Cerebellar nuclear complex (tissue), 1 donor: ENCODE data around the gene MND1.

Experiments used
- DNase-seq, 2 experiments: peaks; one replicate each; lab custom pipeline; 2025; lab: John Stamatoyannopoulos, UW

The MND1 gene, protein sequence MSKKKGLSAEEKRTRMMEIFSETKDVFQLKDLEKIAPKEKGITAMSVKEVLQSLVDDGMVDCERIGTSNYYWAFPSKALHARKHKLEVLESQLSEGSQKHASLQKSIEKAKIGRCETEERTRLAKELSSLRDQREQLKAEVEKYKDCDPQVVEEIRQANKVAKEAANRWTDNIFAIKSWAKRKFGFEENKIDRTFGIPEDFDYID

DNA sequence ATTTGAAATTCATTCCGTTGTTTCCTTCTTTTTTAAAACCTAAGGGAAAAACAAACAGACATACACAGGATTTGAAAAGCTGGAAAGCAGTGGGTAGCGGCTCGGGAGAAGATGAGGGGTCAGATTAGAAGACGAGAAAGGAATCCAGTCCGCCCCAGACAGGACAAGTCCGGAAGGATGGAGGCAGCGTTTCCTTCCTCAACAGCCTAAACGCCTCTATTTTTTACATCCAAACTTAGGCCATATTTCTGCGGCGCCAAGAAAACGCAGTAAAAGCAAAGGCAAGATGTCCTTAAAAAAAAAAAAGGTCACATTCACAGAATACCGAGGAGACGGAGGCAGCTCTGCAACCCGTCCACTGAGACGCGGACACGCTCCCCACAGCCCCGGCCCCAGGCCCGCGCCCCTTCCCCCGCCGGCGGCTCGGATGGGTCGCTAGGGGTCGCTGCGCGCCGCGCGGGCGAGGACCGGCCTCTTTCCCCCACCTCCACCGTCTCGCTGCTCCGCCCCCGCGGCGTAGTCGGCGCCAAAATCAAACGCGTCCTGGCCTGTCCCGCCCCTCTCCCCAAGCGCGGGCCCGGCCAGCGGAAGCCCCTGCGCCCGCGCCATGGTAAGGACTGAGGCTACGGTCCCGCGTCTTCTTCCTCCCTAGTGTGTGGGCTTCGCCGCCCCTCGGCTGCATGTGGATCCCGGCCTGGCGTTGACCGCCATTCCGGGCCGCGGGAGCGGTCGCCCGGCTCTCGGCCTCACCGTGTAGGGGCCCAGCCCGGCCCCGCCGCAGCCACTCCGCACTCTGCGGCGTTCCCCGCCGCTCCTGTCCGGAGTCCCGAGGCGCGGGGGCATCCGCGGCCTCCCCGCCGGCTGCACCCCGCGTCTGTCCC is at the start of gene MND1:
Gene MND1 (plus strand): TSS at position 558 of the 881 bp plus-strand sequence. CDS start 50 bp downstream, at position 608.
- DNase-seq: peak in 1 of 2 experiments; percentile 20

GRCh38 chr4:153295131-153295755 is 49.2 kb upstream of the MND1 start:
- no peak for DNase-seq

GRCh38 chr4:153296040-153296823 is 48.3 kb upstream of the MND1 start:
- DNase-seq: no peak

DNA sequence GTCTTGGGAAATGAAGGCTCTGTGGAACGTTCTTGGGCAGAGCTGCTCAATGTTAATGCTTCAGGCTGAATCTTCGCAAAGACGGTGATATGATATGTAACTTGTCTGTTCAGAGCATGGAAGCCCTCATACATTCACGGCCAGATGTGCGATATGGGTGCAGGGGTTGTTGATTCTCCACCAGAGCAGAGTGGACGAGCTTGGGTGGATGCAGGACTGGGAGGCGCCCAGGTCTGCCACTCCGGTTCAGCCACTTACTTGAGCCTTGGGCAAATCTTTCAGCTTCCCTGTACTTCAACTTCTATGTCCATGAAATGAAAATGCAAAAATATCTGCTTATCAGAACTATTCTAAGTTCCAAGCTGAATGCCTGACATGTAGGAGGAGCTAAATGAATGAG is 47.4 kb upstream of the MND1 start:
- DNase-seq: no peak

DNA sequence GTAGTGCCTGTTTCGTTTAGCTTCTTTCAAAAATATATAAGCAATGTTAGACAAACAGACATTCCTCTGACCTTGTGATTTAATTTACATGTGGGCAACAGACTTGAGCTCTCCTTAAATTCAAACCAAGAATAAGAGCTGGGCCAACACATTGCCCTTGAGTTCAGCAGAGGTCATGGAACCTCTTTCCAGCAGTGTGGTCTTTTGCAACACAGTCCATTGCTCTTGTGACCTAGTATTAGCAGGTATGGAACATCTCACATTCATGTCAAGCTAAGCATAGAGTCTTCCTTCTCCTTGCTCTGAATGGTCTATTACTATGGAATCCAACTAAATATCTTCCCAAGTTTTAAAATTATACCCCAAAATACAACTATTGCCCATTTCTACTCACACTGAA is 33.7 kb upstream of the MND1 start:
- DNase-seq: no peak

GRCh38 chr4:153314915-153315314 is 29.6 kb upstream of the MND1 start:
- no peak for DNase-seq

- peak in 1 of 2 experiments; percentile 19 for DNase-seq
Measured at GRCh38 chr4:153318696-153319320, 25.7 kb upstream of the MND1 start.

- no peak for DNase-seq
Measured at GRCh38 chr4:153322791-153323190, 21.7 kb upstream of the MND1 start.

- no peak for DNase-seq
Measured at GRCh38 chr4:153324046-153324445, 20.4 kb upstream of the MND1 start.

GRCh38 chr4:153325558-153325957 is 18.9 kb upstream of the MND1 start:
- no peak for DNase-seq

GRCh38 chr4:153326513-153326912 is 18.0 kb upstream of the MND1 start:
- DNase-seq: no peak

GRCh38 chr4:153327247-153327646 is 17.2 kb upstream of the MND1 start:
- DNase-seq: no peak

DNA sequence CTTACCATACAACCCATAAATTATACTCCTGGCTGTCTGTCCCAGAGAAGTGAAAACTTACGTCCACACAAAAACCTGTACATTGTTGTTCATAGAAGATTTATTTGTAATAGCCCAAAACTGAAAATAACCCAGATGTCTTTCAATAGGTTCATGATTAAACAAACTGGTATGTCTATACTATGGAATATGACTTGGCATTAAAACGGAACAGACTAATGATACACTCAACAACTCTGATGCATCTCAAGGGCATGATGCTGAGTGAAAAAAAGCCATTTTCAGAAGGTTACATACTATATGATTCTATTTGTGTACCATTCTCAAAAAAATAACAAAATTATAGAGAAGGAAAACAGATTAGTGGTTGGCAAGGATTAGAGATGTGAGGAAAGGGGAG is 11.6 kb upstream of the MND1 start:
- DNase-seq: no peak

DNA sequence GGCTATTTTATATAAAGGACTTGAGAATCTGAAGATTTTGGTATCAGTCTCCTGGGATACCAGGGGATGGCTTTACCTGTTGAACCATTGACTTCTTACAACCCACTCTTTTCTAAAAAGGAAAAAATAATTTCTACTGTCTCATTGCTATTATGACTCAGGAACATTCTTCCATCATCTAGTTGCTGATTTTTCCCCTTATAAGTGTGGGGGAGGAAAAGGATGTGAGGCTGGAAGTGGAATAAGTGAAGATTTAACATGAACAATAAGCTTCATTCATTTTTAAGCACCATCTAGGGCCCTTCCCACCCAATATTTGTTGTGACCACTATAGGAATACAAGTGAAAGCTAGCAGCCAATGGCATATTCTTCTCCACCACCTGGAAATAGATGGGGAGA is 10.6 kb upstream of the MND1 start:
- DNase-seq: no peak

DNA sequence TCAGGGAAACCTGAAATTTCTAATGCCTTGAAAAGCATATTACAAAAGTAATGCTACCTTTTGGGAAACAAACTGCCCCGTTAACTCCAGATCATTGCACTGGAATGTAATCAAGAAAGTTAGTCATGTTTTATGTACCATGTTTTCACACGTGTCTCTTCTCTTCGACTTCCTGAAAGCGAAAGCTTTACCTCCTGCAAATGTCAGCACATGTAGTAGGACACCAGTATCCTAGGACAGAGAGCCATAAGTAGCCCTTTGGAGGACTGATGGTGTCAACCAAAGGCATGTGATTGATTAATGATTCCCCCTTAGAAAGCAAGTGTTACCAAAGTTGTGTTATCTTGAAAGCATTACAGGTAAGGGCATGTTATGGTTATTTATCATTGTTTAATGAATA is 8.8 kb upstream of the MND1 start:
- DNase-seq: no peak

GRCh38 chr4:153337686-153338085 is 6.8 kb upstream of the MND1 start:
- DNase-seq: no peak

DNA sequence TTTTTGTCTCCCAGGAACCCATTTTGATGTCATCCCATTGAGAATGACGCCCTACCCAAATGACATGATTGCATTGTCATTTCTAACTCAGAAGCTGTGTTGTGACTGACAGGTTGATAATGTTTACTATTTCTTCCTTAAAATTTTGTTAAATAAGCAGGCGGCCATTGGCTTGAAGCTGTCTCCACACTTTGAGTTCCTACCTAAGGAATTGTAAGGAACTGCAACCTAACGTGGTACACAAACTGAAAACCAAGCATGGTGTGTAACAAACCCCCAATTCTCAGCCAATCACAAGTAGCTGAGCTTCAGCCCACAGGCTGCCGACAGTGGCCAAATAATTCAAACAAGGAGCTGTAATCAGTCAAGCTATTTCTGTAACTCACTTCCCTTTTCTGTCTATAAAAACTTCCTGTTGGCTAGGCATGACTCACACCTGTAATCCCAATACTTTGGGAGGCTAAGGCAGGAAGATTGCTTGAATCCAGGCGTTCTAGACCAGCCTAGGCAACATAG is 2.9 kb upstream of the MND1 start:
- no peak for DNase-seq

GRCh38 chr4:153342751-153343552 is 1.5 kb upstream of the MND1 start:
- DNase-seq: no peak

GRCh38 chr4:153345012-153345981 is 809 bp downstream of the MND1 start:
- DNase-seq: no peak
